K562 (cell line): Measurements from ENCODE around the gene PNPO. TPM values are rescaled to one million over a fixed set of nuclear protein-coding genes. Genes with fewer than 3 reads are reported as not detected.

Experiments used
- ATAC-seq: fragments of 200-7000 bp; cut with Tn5 transposase; 3 replicates; pipeline ENCODE4 v1.9.1; 2020; ENCODE audit warnings: moderate library complexity
- BruUV-seq: library from RNA; stranded (reverse); fragments of 400-500 nt; replicated peaks from 2 replicates; lab custom pipeline; 2021; lab: Mats Ljungman, UMichigan
- CTCF ChIA-PET: fragments of 300-600 bp; formaldehyde crosslinking; extraction: SDS; loops from one replicate; lab custom pipeline; 2021; ENCODE audit warnings: low intra/inter-chr PET ratio; lab: Yijun Ruan, JAX
- POLR2A ChIA-PET: fragments of 300-600, 350-650 bp; sonication (Branson Sonifier 250); formaldehyde crosslinking; extraction: SDS; loops from one replicate; lab custom pipeline; 2021; ENCODE audit warnings: antibody characterized with exemption, inconsistent platforms; lab: Yijun Ruan, JAX
- DNase-seq, 4 experiments: peaks; one replicate each; pipeline versions ENCODE4 v3.0.0 to v3.0.0-alpha.2; 2011 to 2018; ENCODE audit warnings: low spot score in 3 of 4, mixed read lengths in 3 of 4; ENCODE audit errors: extremely low read depth in 1 of 4
- FAIRE-seq: peaks from 2 replicates; lab custom pipeline; 2011; peaks lifted over from hg19 to GRCh38; lab: Jason Lieb, UNC
- H2AFZ ChIP-seq: 2 replicates; pipeline ENCODE4 v1.6.0; 2011; ENCODE audit warnings: low read depth, low read length, control low read depth, inconsistent platforms
- H3K27ac ChIP-seq: fragments of 200-600 bp; 3 replicates; pipeline ENCODE4 v1.8.0; 2011; ENCODE audit warnings: low read depth, mild to moderate bottlenecking, control low read depth, inconsistent platforms, low read length, moderate library complexity, mixed read lengths; ENCODE audit errors: extremely low read depth
- H3K27me3 ChIP-seq, 2 experiments: fragments of 300-600 bp in 1 of 2; 2 replicates in 1 of 2; 3 replicates in 1 of 2; pipeline versions ENCODE4 v1.6.0 to v1.8.0; 2011; ENCODE audit warnings: inconsistent platforms in 2 of 2, low read length in 2 of 2, mild to moderate bottlenecking in 1 of 2, mixed read lengths in 1 of 2, moderate library complexity in 1 of 2; ENCODE audit not compliant: control insufficient read depth in 2 of 2, insufficient read depth in 2 of 2
- H3K36me3 ChIP-seq: fragments of 300-600 bp; 3 replicates; pipeline ENCODE4 v1.8.0; 2011; ENCODE audit warnings: mild to moderate bottlenecking, low read length, inconsistent platforms; ENCODE audit not compliant: control insufficient read depth, insufficient read depth
- H3K4me1 ChIP-seq, 2 experiments: fragments of 200-600 bp in 1 of 2; replicated peaks in 1 of 2; 2 replicates in 1 of 2; 3 replicates in 1 of 2; pipeline versions ENCODE4 v1.5.1 to v1.8.0; 2011; ENCODE audit warnings: inconsistent platforms in 2 of 2, low read length in 2 of 2, mild to moderate bottlenecking in 1 of 2, mixed read lengths in 1 of 2, moderate library complexity in 1 of 2; ENCODE audit not compliant: control insufficient read depth in 2 of 2, insufficient read depth in 2 of 2
- H3K4me2 ChIP-seq: 2 replicates; pipeline ENCODE4 v1.6.1; 2011; ENCODE audit warnings: low read length, control low read depth, inconsistent platforms, mixed read lengths; ENCODE audit not compliant: insufficient read depth
- H3K4me3 ChIP-seq: fragments of 200-600 bp; sonication (generic), shearing (Covaris generic); 2 replicates; pipeline ENCODE4 v1.5.1; 2016; ENCODE audit warnings: control low read depth, inconsistent platforms
- H3K79me2 ChIP-seq: fragments of 200-600 bp; 3 replicates; pipeline ENCODE4 v1.8.0; 2011; ENCODE audit warnings: low read length, inconsistent platforms; ENCODE audit not compliant: control insufficient read depth, insufficient read depth
- H3K9ac ChIP-seq, 2 experiments: 2 replicates each; pipeline versions ENCODE4 v1.6.0 to v1.6.1; 2011; ENCODE audit warnings: low read depth in 2 of 2, low read length in 2 of 2, control low read depth in 1 of 2, inconsistent platforms in 1 of 2, mild to moderate bottlenecking in 1 of 2, mixed read lengths in 1 of 2; ENCODE audit not compliant: insufficient read depth in 1 of 2
- H3K9me1 ChIP-seq: one replicate; pipeline ENCODE4 v1.6.0; 2011; ENCODE audit warnings: inconsistent platforms, mild to moderate bottlenecking, low read length, moderate library complexity; ENCODE audit not compliant: control insufficient read depth, insufficient read depth
- H3K9me3 ChIP-seq: replicated peaks from 2 replicates; pipeline ENCODE4 v1.5.1; 2011; ENCODE audit warnings: low read depth, low read length, inconsistent platforms; ENCODE audit not compliant: control insufficient read depth, insufficient read depth
- H4K20me1 ChIP-seq: replicated peaks from 2 replicates; pipeline ENCODE4 v1.6.1; 2011; ENCODE audit warnings: low read length, inconsistent platforms, mixed read lengths; ENCODE audit not compliant: control insufficient read depth, insufficient read depth
- BACH1 ChIP-seq: fragments of 200-800 bp; sonication (Bioruptor generic); IDR thresholded peaks from 2 replicates; pipeline ENCODE4 v1.6.1; 2016; ENCODE audit warnings: missing genetic modification characterization, missing compliant biosample characterization
- ESRRB ChIP-seq: fragments of 250-450 bp; sonication (Bioruptor Pico); IDR thresholded peaks from 2 replicates; pipeline ENCODE4 v1.5.0; 2020; ENCODE audit warnings: mild to moderate bottlenecking, moderate library complexity, borderline replicate concordance
- ETV6 ChIP-seq, 3 experiments: fragments of 150-350 bp in 1 of 3; sonication (generic) in 1 of 3; formaldehyde crosslinking in 1 of 3; IDR thresholded peaks; 2 replicates each; pipeline versions ENCODE4 v1.6.1 to v1.8.0; 2014 to 2022; ENCODE audit warnings: borderline replicate concordance in 2 of 3, low read depth in 2 of 3, antibody characterized with exemption in 1 of 3, low read length in 1 of 3, mild to moderate bottlenecking in 1 of 3, missing genetic modification reagents in 1 of 3
- SLC30A9 ChIP-seq: fragments of 250-450 bp; sonication (Bioruptor Pico); IDR thresholded peaks from 2 replicates; pipeline ENCODE4 v1.8.0; 2022; ENCODE audit warnings: mild to moderate bottlenecking, moderate library complexity
- WGBS: fragments of 100-300 bp; shearing (Covaris generic); methylation state at CpG from one replicate; pipeline ENCODE4 v1.1.6; 2016; ENCODE audit warnings: low coverage, mixed read lengths; ENCODE audit not compliant: insufficient coverage; ENCODE audit errors: missing lambda C conversion rate; 5-methylcytosine and 5-hydroxymethylcytosine counted together
- in situ Hi-C: fragments of 300-500 bp; cut with MboI; formaldehyde crosslinking; loops from 4 replicates; pipeline ENCODE4 v1.15.0; 2018; ENCODE audit warnings: inconsistent platforms, mixed read lengths
- intact Hi-C: fragments of 100-400 bp; cut with micrococcal nuclease; formaldehyde crosslinking; loops from 2 replicates; pipeline ENCODE4 v1.14.2; 2022
- polyA plus RNA-seq, 8 experiments: library from polyadenylated mRNA; depleted of rRNA in 4 of 8; stranded (reverse) in 5 of 8; unstranded in 3 of 8; fragments of >200 nt; fragmentation: Nextera tagmentation in 2 of 8; fragmentation: Illumina TruSeq in 1 of 8; extraction: Ambion mirVana in 2 of 8; extraction: Trizol in 1 of 8; gene quantifications; 2 replicates each; pipeline versions ENCODE4 v1.2.1 to v1.2.3, GENCODE V29; 2011 to 2014; ENCODE audit warnings: inconsistent platforms in 1 of 8, missing spikeins in 1 of 8
- total RNA-seq, 7 experiments: library from RNA; depleted of rRNA in 6 of 7; stranded (reverse); fragments of >200 nt in 6 of 7; fragmentation: Illumina TruSeq in 2 of 7; extraction: Trizol in 2 of 7; gene quantifications; 2 replicates each; pipeline versions ENCODE4 v1.2.1 to v1.2.3, GENCODE V29; 2011 to 2021; ENCODE audit warnings: low replicate concordance in 1 of 7

PNPO gene
- total and polyA plus RNA-seq, 9 of the 15 experiments (the other 6 are each of a cell fraction or from before 2014, with no cell fraction given) = 16.6 to 39.0 (median 27.4) TPM

DNA sequence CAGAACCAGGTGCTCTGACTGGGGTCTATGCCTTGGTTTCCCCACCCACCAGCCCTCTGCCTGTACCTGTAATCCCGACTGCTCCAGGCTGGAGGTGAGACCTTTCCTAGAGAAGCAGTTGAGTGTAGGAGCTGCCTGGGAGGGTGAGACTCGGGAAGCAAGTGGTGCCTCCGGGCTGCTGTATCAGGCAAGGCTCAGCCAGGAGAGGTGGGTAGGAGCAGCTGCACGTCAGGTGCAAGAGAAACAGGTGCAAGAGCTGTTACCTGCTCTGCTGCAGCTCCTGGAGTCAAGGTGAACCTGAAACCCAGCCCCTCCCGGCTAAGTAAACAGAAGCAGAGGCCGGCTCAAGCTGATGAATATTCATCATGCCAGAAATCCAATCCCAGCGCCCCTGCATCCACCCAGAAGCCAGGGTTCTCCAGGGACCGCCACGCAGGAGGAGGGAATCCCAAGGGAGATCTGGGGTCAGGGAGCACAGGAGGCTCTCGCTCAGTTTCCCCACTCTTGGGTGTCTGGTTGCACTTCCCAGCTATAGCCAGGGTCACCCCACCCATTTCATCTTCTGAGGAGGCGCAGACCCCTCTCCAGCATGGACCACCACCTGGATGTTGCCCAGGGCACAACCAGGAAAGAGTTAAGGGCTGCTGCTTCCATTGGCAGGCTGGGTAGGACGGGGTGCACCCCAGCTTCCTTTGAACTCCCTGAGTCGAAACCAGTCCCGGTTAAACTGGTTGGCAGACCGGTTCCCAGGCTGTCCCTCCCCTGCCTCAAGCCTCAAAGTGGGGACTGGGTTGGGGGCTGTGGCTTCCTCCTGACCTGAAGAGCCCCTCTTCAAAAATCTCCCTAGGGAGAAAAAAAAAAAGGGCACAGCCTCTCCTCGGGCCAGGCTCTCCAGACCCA is 16.5 kb downstream of the PNPO start, which contains the start of gene PRR15L:
PRR15L (minus strand) TSS at position 293 of the 900 bp plus-strand sequence. CDS start 4,649 bp downstream, outside the sequence.
- ATAC-seq (no peak; the same call in 1 of the 3 replicates), FAIRE-seq (no peak), DNase-seq (no peak)
- TF ChIP-seq ETV6 (IDR thresholded peaks at IDR 0.05; ENCODE audit: borderline replicate concordance in 1 of 2, low read depth in 2 of 2, low read length in 1 of 2) = no peak
- no peak for TF ChIP-seq ETV6 (CRISPR knock-in tag; IDR thresholded peaks at IDR 0.05; ENCODE audit: borderline replicate concordance)
- no peak for TF ChIP-seq BACH1 (tag)
- TF ChIP-seq SLC30A9 (CRISPR knock-in tag) = no peak
- TF ChIP-seq ESRRB (CRISPR knock-in tag) = no peak
- CTCF ChIA-PET = interaction anchor here (0.6 kb wide), 1 partner anchor 130 kb away, joined by 4 read pairs; no protein-coding TSS in a partner anchor
- no peaks in the 10 kb centered on the region for H4K20me1 ChIP-seq
- H2AFZ ChIP-seq = no peak within 1 kb of the TSS
- H3K36me3 ChIP-seq = no peaks in the 10 kb centered on the region
- H3K9ac ChIP-seq = peak within 1 kb of the TSS in 1 of 2 experiments; percentile 86; a peak in 2 of 4 replicates
- in situ Hi-C loops (no loop called here), intact Hi-C loops (no loop called here)
- no peaks in the 10 kb centered on the region for H3K9me3 ChIP-seq
- peaks cover 10 to 19% of the 10 kb centered on the region in 2 experiments for H3K4me1 ChIP-seq
- BruUV-seq = no TSS peak
- H3K27me3 ChIP-seq = no peaks in the 10 kb centered on the region; a peak in 1 of 5 replicates
- H3K27ac ChIP-seq = no peak within 1 kb of the TSS
- H3K4me3 ChIP-seq = no peak within 1 kb of the TSS
- no peak within 1 kb of the TSS for H3K4me2 ChIP-seq
- WGBS = 24% methylated on average over 15 of the region's 16 CpGs
- POLR2A ChIA-PET = interaction anchor here (0.7 to 2.2 kb wide), 7 partner anchors 10 to 106 kb away, joined by 3 to 8 read pairs (median 5); partner anchors contain the start of gene CDK5RAP3
- no peaks in the 10 kb centered on the region for H3K9me1 ChIP-seq
- H3K79me2 ChIP-seq = no peaks in the 10 kb centered on the region
